Muscle layer of duodenum (tissue), 2 donors: ENCODE results near the gene ABLIM1.

Experiments used
- H3K27ac ChIP-seq: one replicate; pipeline ENCODE4 v1.7.0; 2013; ENCODE audit warnings: mild to moderate bottlenecking, low read length
- H3K27me3 ChIP-seq: one replicate; pipeline ENCODE4 v1.7.0; 2013; ENCODE audit warnings: low read depth, mild to moderate bottlenecking, control low read depth, low read length
- H3K36me3 ChIP-seq, 2 donors: one replicate each; pipeline ENCODE4 v1.7.0; 2013; ENCODE audit warnings: low read length in 2 of 2, control low read depth in 1 of 2, mild to moderate bottlenecking in 1 of 2; ENCODE audit not compliant: insufficient read depth in 2 of 2, control insufficient read depth in 1 of 2
- H3K4me1 ChIP-seq, 2 donors: one replicate each; pipeline ENCODE4 v1.7.0; 2013; ENCODE audit warnings: low read length in 2 of 2, mild to moderate bottlenecking in 2 of 2, control low read depth in 1 of 2, moderate library complexity in 1 of 2; ENCODE audit not compliant: insufficient read depth in 2 of 2, control insufficient read depth in 1 of 2
- H3K4me3 ChIP-seq, 2 donors: one replicate each; pipeline ENCODE4 v1.7.0; 2013; ENCODE audit warnings: low read length in 2 of 2, low read depth in 1 of 2, mild to moderate bottlenecking in 1 of 2
- H3K9me3 ChIP-seq, 2 donors: one replicate each; pipeline ENCODE4 v1.7.0; 2013; ENCODE audit warnings: low read length in 2 of 2, control low read depth in 1 of 2, mild to moderate bottlenecking in 1 of 2; ENCODE audit not compliant: control insufficient read depth in 1 of 2
- donor health status: healthy.

Gene ABLIM1

DNA sequence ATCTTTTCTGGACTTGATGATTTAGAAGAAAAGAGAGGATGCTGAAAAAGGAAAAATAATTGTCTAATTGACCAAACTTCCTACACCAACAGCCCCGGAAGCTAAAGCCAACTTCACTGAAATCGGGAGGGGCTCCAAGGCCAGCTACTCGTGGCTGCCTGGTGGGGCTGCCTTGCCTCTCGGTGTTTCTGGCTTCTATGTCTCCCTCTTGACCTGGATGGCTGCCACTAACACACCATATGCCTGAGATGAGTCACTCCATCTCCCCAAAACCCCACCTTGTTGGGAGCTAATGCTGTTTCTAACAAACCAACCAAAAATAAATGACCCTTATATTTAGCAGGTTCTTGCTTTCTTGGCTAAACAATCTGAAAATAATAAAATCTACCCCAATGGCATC lies 166.1 kb downstream of the ABLIM1 start:
- Histone ChIP-seq H3K36me3 (peaks cover 0 to 7% of the 10 kb centered on the region in 2 donors), H3K9me3 (no peaks in the 10 kb centered on the region), H3K27ac (no peak overlapping the region), H3K4me1 (peaks cover 0 to 13% of the 10 kb centered on the region in 2 donors), H3K4me3 (no peak overlapping the region), H3K27me3 (no peaks in the 10 kb centered on the region)

DNA sequence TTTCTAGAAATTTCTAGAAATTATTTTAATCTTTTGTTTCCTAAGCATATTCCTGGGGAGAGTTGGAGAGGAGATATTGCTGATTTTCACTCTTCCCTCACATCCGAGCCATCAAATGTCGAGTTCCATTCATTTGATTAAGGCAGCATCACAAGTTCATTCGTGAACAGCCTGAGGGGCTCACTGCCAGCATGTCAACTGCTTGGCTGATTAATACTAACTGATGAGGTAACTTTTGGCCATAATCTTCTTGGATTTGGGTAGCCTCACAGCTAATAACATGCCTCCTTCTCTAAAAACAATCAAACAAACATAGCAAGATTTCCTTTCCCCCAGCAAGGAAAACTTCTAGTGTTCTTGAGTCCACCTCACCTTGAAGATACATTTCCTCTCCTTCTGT lies 166.7 kb downstream of the ABLIM1 start:
- Histone ChIP-seq H3K4me1 (peaks cover 0 to 13% of the 10 kb centered on the region in 2 donors), H3K36me3 (peaks cover 0 to 7% of the 10 kb centered on the region in 2 donors), H3K27ac (no peak overlapping the region), H3K9me3 (no peaks in the 10 kb centered on the region), H3K27me3 (no peaks in the 10 kb centered on the region), H3K4me3 (no peak overlapping the region)

DNA sequence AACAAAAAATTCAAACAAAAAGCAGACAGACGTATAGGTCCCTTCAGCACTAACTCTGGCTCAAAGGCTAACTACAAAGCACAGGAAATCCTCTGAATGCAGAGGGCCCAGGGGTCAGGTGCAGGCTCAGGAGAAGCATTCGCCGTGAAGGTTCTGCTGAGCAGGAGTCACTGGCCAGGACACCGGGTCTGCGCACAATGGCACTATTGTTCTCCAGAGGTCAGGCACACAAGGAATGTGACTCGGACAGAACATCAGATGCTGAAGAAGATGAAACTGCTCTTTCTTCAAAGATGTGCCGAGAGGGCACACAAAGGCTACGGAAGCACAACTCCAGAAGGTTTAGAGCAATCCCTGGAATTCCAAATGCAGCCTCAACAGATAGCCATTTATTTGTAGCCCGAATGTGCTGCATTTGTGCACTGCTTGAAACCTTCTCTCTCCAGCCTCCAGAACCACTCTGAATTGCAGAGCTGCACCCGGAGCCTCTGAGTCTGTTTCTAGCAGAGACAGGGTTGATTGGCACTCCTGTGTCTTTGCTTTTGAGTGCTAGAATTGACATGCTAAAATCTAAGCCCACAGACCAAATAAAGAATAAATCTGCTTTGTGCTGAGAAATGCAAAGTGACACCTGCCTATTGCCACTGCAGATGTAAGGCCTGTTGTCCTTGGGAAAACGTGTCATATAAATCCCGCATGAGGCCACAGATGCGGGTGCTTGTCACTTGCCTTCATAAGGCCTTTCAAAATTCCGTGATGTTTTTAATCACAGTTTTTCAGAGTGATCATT lies 168.4 kb downstream of the ABLIM1 start:
- Histone ChIP-seq H3K27ac (no peak overlapping the region), H3K4me1 (peaks cover 0 to 13% of the 10 kb centered on the region in 2 donors), H3K27me3 (no peaks in the 10 kb centered on the region), H3K36me3 (peaks cover 0 to 11% of the 10 kb centered on the region in 2 donors), H3K9me3 (no peaks in the 10 kb centered on the region), H3K4me3 (no peak overlapping the region)

DNA sequence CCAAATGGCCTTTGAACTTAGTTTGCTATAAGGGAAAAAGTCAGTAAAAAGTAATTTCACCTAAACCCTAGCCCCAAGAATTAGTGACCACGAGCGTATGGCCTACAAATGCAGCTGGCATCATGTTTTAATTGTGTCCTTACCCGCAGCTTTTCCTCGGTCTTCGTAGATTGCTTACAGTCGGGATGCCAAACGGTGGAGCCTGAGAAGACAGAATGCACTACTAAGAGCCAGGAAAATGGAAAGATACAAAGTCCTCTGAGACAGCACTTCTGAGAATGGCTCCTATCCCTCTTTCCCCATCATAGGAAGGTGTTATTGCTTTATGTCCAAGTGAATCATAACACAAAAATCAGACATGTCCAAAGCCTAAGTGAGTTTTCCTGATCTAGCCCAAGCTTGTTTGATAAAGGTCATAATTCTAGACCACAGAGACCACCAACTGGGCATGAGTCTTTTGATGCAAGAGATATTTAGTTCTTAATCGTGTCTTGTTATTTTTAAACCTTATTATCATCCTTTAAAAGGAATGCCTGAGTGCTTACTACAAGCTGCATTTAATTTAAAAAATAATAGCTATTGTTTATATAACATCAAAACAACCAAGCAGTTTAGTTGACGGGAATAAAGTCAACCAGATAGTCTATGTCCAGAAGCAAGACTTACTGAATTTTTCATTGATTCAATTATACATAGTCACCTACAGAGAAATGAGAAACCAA lies 170.1 kb downstream of the ABLIM1 start:
- no peak overlapping the region for H3K4me3 ChIP-seq
- no peak overlapping the region for H3K27ac ChIP-seq
- peaks cover 0 to 23% of the 10 kb centered on the region in 2 donors for H3K4me1 ChIP-seq
- H3K27me3 ChIP-seq = no peaks in the 10 kb centered on the region
- H3K36me3 ChIP-seq = peaks cover 0 to 13% of the 10 kb centered on the region in 2 donors
- H3K9me3 ChIP-seq = no peaks in the 10 kb centered on the region

DNA sequence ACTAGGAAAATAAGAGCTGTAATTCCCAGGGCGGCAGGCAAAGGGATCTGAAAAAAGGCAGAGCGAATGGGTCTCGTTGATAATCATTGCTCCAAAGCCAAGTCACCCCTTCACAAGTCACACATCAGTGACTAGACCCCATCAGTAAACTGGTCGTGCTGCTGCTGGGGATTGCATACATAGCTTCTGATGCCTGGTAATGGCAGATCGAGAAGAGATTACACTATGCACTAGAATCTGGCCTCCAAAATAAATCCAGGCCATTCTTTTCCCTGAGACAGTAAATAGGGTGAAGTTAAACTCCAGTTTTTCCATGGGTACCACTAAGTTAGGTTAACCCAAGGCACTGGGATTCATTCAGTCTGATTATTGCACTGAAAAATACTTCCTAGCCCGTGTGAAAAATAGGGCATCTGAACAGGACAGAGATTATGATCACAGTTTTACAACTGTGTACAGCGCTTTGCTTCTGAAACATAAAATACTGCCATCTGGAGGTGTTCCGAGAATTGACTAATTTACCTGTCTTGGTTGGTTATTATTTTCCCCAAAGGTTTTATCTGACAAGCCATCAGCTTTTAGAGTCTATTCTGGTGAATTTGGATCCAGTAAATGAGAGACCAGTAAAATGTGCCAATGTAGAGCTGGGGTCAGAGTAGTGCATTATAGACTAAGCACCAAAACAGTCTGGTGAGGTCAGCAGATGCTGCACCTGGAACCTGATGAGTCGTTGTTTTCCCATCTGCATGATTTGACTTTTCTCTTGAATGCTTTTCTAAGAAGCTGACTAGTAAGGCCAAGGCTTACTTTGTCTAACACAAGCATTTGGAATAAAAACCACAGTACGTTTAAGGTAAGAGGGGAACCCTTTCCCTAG lies 170.9 kb downstream of the ABLIM1 start:
- peaks cover 0 to 13% of the 10 kb centered on the region in 2 donors for H3K36me3 ChIP-seq
- H3K27ac ChIP-seq = no peak overlapping the region
- H3K4me1 ChIP-seq = peaks cover 0 to 24% of the 10 kb centered on the region in 2 donors
- H3K4me3 ChIP-seq = no peak overlapping the region
- no peaks in the 10 kb centered on the region for H3K9me3 ChIP-seq
- H3K27me3 ChIP-seq = no peaks in the 10 kb centered on the region

DNA sequence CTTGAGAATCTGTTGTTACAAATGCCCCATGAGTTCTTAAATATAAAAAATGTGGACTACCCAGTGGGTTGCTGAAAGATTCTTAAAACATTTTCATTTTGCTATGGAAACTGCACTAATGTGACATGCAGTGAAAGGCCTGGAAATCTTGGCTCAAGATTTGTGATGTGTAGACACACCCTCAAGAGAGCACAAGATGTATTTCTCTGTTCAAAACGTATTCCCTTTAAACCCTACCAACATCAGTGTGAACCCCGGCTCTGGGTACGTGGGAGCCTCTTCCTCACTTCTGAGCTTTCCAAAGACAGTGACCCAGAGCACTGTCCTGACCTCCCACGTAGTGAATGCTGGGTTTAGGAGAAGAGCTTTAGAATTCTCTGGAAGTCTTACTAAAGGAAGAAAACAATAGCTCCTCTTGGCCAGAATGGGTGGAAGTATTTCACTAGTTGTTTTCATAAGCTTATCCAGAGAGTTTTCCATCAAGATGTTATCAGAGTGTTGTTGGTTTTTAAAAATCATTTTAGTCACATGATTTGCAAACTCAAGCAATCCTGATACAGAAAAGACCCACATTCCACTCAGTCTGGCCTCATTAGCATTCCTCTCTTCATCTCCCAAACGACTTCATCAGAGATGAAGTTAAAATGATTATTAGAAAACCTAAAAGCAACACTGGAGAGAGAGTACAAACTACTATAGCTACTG lies 172.2 kb downstream of the ABLIM1 start:
- no peaks in the 10 kb centered on the region for H3K27me3 ChIP-seq
- H3K4me1 ChIP-seq = peaks cover 0 to 16% of the 10 kb centered on the region in 2 donors
- no peaks in the 10 kb centered on the region for H3K9me3 ChIP-seq
- no peak overlapping the region for H3K27ac ChIP-seq
- peaks cover 0 to 13% of the 10 kb centered on the region in 2 donors for H3K36me3 ChIP-seq
- no peak overlapping the region for H3K4me3 ChIP-seq

DNA sequence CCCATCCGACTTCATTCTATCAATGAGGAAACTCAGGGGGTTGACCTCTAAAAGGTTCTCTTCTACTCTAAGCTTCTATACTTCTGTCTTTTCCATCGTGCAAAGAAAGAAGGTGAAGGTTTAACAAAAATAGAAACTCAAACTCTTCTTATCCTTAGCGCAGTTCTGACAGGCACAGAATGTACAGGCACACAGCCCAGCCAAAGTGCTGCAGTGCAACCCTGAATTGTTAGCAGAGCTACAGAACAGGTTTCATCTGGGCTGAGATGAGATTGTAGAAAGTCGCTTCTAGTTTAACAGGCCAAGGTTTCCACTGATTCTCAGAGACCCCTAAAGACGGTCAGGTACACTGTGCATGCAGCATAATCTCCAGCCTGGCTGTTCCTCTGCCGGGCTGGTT lies 174.5 kb downstream of the ABLIM1 start:
- peaks cover 0 to 13% of the 10 kb centered on the region in 2 donors for H3K36me3 ChIP-seq
- H3K4me3 ChIP-seq = no peak overlapping the region
- no peaks in the 10 kb centered on the region for H3K27me3 ChIP-seq
- H3K27ac ChIP-seq = no peak overlapping the region
- peaks cover 0 to 11% of the 10 kb centered on the region in 2 donors for H3K4me1 ChIP-seq
- H3K9me3 ChIP-seq = no peaks in the 10 kb centered on the region

DNA sequence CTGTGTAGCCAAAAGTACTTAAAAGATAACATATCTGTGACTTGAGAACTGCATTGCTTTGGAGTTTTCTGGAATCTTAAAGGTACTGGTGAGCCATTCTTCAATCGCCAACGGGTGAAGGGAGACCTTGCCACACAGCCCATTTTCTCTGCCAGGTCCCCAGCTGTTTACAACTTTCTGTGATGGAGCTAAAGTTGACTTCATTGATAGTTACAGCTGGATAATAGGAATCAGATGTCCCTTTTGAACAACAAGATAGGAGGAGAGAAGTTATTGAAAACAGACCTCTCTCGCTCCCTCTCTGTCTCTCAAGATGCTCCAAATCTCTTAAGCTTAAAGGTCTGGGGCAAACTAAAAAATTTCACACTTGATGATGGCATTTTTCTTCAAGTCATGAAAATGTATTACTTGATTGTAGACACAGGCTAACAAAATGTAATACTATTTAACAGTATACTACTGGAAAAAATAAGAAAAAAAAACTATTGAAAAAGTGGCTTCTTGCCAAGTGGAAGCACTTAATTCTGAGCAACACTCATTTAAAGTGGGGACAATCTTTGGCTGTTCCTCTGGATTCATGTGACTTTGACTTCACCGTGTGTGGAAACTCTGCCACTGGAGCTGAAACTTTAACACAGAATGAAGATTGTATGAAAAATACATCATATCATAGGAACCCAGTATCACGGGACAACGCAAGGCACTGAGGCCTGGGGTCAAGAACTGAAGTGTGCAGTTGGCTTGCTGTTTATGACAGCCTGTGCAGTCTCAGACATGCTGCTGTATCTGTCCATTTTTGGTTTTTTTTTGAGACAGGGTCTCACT lies 175.4 kb downstream of the ABLIM1 start:
- Histone ChIP-seq H3K9me3 (no peaks in the 10 kb centered on the region), H3K27ac (no peak overlapping the region), H3K27me3 (no peaks in the 10 kb centered on the region), H3K4me3 (no peak overlapping the region), H3K4me1 (peaks cover 0 to 11% of the 10 kb centered on the region in 2 donors), H3K36me3 (peaks cover 0 to 10% of the 10 kb centered on the region in 2 donors)

DNA sequence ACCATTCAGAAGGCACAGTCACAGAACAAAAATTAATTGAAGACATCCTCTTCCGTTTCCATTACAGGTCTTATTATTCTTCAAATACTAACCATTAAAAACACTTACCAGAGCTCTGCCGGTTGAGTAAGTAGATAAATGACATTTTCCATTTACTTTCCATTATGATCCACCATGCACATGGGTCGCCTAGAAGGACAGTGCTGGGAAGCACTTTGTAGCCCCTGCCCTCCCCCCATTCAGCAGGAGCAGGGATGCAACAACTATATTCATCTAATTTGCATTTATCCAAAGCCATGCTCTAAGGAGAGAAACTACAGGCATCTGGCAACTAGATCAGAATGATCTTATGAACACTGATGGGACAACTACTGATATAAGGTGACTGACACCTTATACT lies 177.0 kb downstream of the ABLIM1 start:
- Histone ChIP-seq H3K9me3 (no peaks in the 10 kb centered on the region), H3K4me3 (no peak overlapping the region), H3K27ac (no peak overlapping the region), H3K4me1 (peaks cover 0 to 11% of the 10 kb centered on the region in 2 donors), H3K27me3 (no peaks in the 10 kb centered on the region), H3K36me3 (peaks cover 0 to 9% of the 10 kb centered on the region in 2 donors)

DNA sequence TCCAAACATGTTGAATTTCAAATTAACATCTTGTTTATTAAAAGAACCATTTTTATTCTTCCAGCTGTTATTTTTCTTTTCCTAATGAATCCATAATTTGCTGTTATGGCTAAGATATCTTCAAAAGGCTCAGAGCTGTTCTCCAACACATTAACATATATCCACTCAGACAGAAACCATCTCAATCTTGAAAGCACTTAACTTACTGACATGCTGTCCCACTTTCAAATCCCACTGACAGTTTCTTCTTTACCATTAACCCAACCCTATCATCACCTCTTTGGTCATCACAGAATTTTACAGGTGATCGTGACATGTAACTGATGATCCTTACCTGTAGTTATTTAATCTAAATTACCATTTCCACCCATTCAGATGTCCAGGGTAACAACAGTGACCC lies 178.2 kb downstream of the ABLIM1 start:
- Histone ChIP-seq H3K4me3 (no peak overlapping the region), H3K36me3 (peaks cover 0 to 3% of the 10 kb centered on the region in 2 donors), H3K4me1 (peaks cover 0 to 11% of the 10 kb centered on the region in 2 donors), H3K9me3 (no peaks in the 10 kb centered on the region), H3K27ac (no peak overlapping the region), H3K27me3 (no peaks in the 10 kb centered on the region)
